ENCODE results near the gene AP4E1. TPM values are rescaled to one million over a fixed set of nuclear protein-coding genes. Genes with fewer than 3 reads are reported as not detected.

Gene AP4E1
- total RNA-seq, 1 experiment from 2014 or later, result 10.1 TPM

DNA sequence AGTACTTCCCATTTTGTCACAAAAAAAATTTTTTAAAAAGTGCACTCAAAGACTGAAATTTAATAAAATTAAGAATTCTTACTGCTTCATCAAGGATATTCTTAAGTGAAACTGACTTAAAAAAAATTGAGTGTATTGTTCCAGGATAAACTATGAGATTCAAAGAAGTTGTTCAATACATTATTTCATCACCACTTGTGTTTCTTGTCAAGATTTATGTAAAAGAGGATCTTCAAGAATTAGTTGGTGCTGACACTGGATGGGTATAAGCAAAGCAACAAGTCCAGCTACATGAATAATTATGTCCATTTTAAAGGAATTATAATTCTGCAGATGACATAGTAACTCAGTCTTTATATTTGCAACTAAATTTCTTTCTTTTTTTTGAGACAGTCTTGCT, 4.3 kb upstream of the AP4E1 start:
- RAD21 ChIA-PET (ENCODE audit: low non-redundant PET in 1 of 2, low total read pairs in 2 of 2, uncharacterized antibody in 2 of 2, unreplicated experiment in 2 of 2), result no interaction called here
- intact Hi-C loops (cut with micrococcal nuclease), result no loop called here
- no peak overlapping the region for H3K4me2 ChIP-seq (ENCODE audit: low read length)
- H3K9me3 ChIP-seq (ENCODE audit: control insufficient read depth in 1 of 2, insufficient read depth in 1 of 2, low read depth in 1 of 2, low read length in 2 of 2), result no peaks in the 10 kb centered on the region
- no peaks in the 10 kb centered on the region for H3K9me2 ChIP-seq (ENCODE audit: insufficient read depth)
- no peaks in the 10 kb centered on the region for H3K27me3 ChIP-seq (ENCODE audit: insufficient read depth, low read length)
- H3K9ac ChIP-seq (ENCODE audit: low read length), result no peak overlapping the region
- no peak overlapping the region for H3K4me3 ChIP-seq (replicated peaks in 1 of 2; ENCODE audit: low read depth in 1 of 2, low read length in 2 of 2)
- DNase-seq (ENCODE audit: low read depth, low spot score), result no peak
- ATAC-seq, result no peak
- peaks cover 18% of the 10 kb centered on the region for H3K79me2 ChIP-seq (ENCODE audit: insufficient read depth, low read length)
- H4K20me1 ChIP-seq (ENCODE audit: insufficient read depth), result no peaks in the 10 kb centered on the region
- no peak overlapping the region for H3K27ac ChIP-seq (ENCODE audit: low read depth, low read length)
- TF ChIP-seq SP1 (IDR thresholded peaks at IDR 0.05; ENCODE audit: low read depth) (no peak), EZH2phosphoT487 (IDR thresholded peaks at IDR 0.05; ENCODE audit: borderline replicate concordance) (no peak), TCF7L2 (IDR thresholded peaks at IDR 0.05; ENCODE audit: borderline replicate concordance, extremely low read depth, insufficient read depth, insufficient read length) (no peak), EGR1 (IDR thresholded peaks at IDR 0.05; ENCODE audit: low read depth) (no peak), MAX (IDR thresholded peaks at IDR 0.05) (no peak), FOSL1 (IDR thresholded peaks at IDR 0.05; ENCODE audit: low read depth) (no peak), SRF (IDR thresholded peaks at IDR 0.05; ENCODE audit: low read depth) (no peak), ZNF274 (IDR thresholded peaks at IDR 0.05; ENCODE audit: low read depth, low read length) (no peak), RAD21 (IDR thresholded peaks at IDR 0.05; ENCODE audit: low read depth) (no peak), POLR2A (IDR thresholded peaks at IDR 0.05; ENCODE audit: borderline replicate concordance, extremely low read depth, insufficient read depth, insufficient read length) (no peak)
- POLR2A ChIA-PET, result no interaction called here
- no peak overlapping the region for H2AFZ ChIP-seq (ENCODE audit: low read depth, low read length, poor library complexity, severe bottlenecking)
- no peaks in the 10 kb centered on the region for H3K36me3 ChIP-seq (ENCODE audit: control insufficient read depth in 1 of 2, insufficient read depth in 2 of 2, low read length in 2 of 2)
- peaks cover 3 to 10% of the 10 kb centered on the region in 2 experiments; a peak in 3 of 4 replicates for H3K4me1 ChIP-seq (ENCODE audit: control insufficient read depth in 1 of 2, insufficient read depth in 2 of 2, low read length in 2 of 2)
- BruUV-seq (replicated peaks), result no TSS peak
- CTCF ChIA-PET, result no interaction called here

DNA sequence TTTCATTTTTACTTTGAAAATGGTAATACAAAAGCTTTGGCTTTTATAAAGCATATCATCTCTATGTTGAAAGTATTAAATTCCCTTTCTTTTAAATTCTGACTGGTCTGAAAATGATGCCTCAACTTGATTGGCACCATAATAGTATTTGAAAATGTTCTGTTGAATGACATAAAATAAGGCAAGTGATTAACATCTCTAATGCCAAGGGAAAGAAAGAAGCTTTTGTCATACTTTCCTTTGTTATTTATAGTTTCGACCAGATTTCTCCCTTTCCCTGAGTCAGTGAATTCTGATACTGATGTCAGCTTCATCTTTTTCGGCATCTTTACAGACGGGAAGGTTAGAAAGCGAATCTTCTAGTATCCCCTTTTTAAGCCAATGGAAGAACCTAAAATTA, 3.4 kb upstream of the AP4E1 start:
- H3K4me1 ChIP-seq (ENCODE audit: control insufficient read depth in 1 of 2, insufficient read depth in 2 of 2, low read length in 2 of 2), result peaks cover 8 to 18% of the 10 kb centered on the region in 2 experiments; a peak in 3 of 4 replicates
- H3K36me3 ChIP-seq (ENCODE audit: control insufficient read depth in 1 of 2, insufficient read depth in 2 of 2, low read length in 2 of 2), result no peaks in the 10 kb centered on the region
- intact Hi-C loops (cut with micrococcal nuclease), result loop anchor here (5.0 kb wide), 1 partner anchor 548 kb away; the partner anchor contains the start of gene GABPB1
- no peak overlapping the region for H3K4me2 ChIP-seq (ENCODE audit: low read length)
- H3K9ac ChIP-seq (ENCODE audit: low read length), result no peak overlapping the region
- BruUV-seq (replicated peaks), result no TSS peak
- CTCF ChIA-PET, result no interaction called here
- no peak overlapping the region for H3K4me3 ChIP-seq (replicated peaks in 1 of 2; ENCODE audit: low read depth in 1 of 2, low read length in 2 of 2)
- no peak overlapping the region for H3K27ac ChIP-seq (ENCODE audit: low read depth, low read length)
- RAD21 ChIA-PET (ENCODE audit: low non-redundant PET in 1 of 2, low total read pairs in 2 of 2, uncharacterized antibody in 2 of 2, unreplicated experiment in 2 of 2), result no interaction called here
- H3K79me2 ChIP-seq (ENCODE audit: insufficient read depth, low read length), result peaks cover 21% of the 10 kb centered on the region
- no peaks in the 10 kb centered on the region for H3K27me3 ChIP-seq (ENCODE audit: insufficient read depth, low read length)
- DNase-seq (ENCODE audit: low read depth, low spot score), result no peak
- no peak for ATAC-seq
- POLR2A ChIA-PET, result no interaction called here
- H4K20me1 ChIP-seq (ENCODE audit: insufficient read depth), result no peaks in the 10 kb centered on the region
- H3K9me2 ChIP-seq (ENCODE audit: insufficient read depth), result no peaks in the 10 kb centered on the region
- no peak overlapping the region for H2AFZ ChIP-seq (ENCODE audit: low read depth, low read length, poor library complexity, severe bottlenecking)
- no peaks in the 10 kb centered on the region for H3K9me3 ChIP-seq (ENCODE audit: control insufficient read depth in 1 of 2, insufficient read depth in 1 of 2, low read depth in 1 of 2, low read length in 2 of 2)
- TF ChIP-seq YY1 (IDR thresholded peaks at IDR 0.05; ENCODE audit: extremely low read depth, insufficient replicate concordance, low read depth, low read length), result no peak
- TF ChIP-seq SRF (IDR thresholded peaks at IDR 0.05; ENCODE audit: low read depth), result no peak
- no peak for TF ChIP-seq ZBTB33 (IDR thresholded peaks at IDR 0.05; ENCODE audit: extremely low read depth, insufficient replicate concordance, low read length)
- TF ChIP-seq MAX (IDR thresholded peaks at IDR 0.05), result no peak
- no peak for TF ChIP-seq REST (IDR thresholded peaks at IDR 0.05; ENCODE audit: low read depth)
- no peak for TF ChIP-seq CEBPB (IDR thresholded peaks at IDR 0.05; ENCODE audit: low read depth)
- no peak for TF ChIP-seq FOSL1 (IDR thresholded peaks at IDR 0.05; ENCODE audit: low read depth)
- TF ChIP-seq EZH2 (IDR thresholded peaks at IDR 0.05), result no peak
- no peak for TF ChIP-seq ELF1 (IDR thresholded peaks at IDR 0.05; ENCODE audit: borderline replicate concordance, low read depth)
